ENCODE measurements around the gene INTS2.

DNA sequence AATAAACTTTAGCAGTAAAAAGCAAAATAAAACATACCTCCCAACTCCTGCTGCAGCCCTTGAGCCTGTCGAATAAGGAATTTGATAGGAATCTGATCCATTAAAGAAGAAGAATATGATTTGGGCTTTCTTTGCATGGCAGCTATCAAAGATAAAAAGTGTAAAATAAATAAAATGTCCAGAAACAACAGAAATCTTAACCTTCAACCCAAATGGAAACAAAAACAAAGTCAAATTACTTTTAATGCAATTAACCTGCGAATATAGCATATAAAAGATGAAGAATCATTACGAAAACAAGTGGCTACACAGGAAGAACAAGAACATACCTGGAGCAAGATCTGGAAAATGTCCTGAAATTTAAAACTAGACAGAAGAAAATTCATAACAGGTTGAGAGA is 42.9 kb downstream of the INTS2 start:
- TF ChIP-seq, protein P1, sequence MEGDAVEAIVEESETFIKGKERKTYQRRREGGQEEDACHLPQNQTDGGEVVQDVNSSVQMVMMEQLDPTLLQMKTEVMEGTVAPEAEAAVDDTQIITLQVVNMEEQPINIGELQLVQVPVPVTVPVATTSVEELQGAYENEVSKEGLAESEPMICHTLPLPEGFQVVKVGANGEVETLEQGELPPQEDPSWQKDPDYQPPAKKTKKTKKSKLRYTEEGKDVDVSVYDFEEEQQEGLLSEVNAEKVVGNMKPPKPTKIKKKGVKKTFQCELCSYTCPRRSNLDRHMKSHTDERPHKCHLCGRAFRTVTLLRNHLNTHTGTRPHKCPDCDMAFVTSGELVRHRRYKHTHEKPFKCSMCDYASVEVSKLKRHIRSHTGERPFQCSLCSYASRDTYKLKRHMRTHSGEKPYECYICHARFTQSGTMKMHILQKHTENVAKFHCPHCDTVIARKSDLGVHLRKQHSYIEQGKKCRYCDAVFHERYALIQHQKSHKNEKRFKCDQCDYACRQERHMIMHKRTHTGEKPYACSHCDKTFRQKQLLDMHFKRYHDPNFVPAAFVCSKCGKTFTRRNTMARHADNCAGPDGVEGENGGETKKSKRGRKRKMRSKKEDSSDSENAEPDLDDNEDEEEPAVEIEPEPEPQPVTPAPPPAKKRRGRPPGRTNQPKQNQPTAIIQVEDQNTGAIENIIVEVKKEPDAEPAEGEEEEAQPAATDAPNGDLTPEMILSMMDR (IDR thresholded peaks at IDR 0.05 in 4 of 5, conservative IDR thresholded peaks at IDR 0.05 in 1 of 5): no peak
- no peak for TF ChIP-seq POLR2A (IDR thresholded peaks at IDR 0.05)

All from gastrocnemius medialis (tissue), 4 donors.